Measurements from ENCODE around the gene ARL10. TPM values are rescaled to one million over a fixed set of nuclear protein-coding genes. Genes with fewer than 3 reads are reported as not detected.

ARL10 gene
- total RNA-seq, 1 experiment from 2014 or later = 9.3 TPM

GRCh38 chr5:176410486-176411180 lies 45.3 kb downstream of the ARL10 start:
- DNase-seq (ENCODE audit: low read depth) = no peak

GRCh38 chr5:176412517-176413254 lies 47.4 kb downstream of the ARL10 start:
- DNase-seq (ENCODE audit: low read depth) = no peak

- peak; percentile 72 for DNase-seq (ENCODE audit: low read depth)
Measured at GRCh38 chr5:176413255-176413565, 47.9 kb downstream of the ARL10 start.

- no peak for DNase-seq (ENCODE audit: low read depth)
Measured at GRCh38 chr5:176413709-176414191, 48.5 kb downstream of the ARL10 start.

- DNase-seq (ENCODE audit: low read depth) = no peak
Measured at GRCh38 chr5:176414704-176415103, 49.4 kb downstream of the ARL10 start.

GRCh38 chr5:176415240-176415951 lies 50.1 kb downstream of the ARL10 start:
- no peak for DNase-seq (ENCODE audit: low read depth)

GRCh38 chr5:176415952-176416924 lies 51.0 kb downstream of the ARL10 start, which contains the start of gene CLTB:
Gene CLTB (minus strand): TSS chr5:176416539. CDS start chr5:176416363, 176 bp downstream.
- DNase-seq (ENCODE audit: low read depth) = peak; percentile 73

GRCh38 chr5:176416965-176417364 lies 51.7 kb downstream of the ARL10 start:
- no peak for DNase-seq (ENCODE audit: low read depth)

GRCh38 chr5:176418251-176418650 lies 53.0 kb downstream of the ARL10 start:
- DNase-seq (ENCODE audit: low read depth) = no peak

GRCh38 chr5:176420086-176420485 lies 54.8 kb downstream of the ARL10 start:
- no peak for DNase-seq (ENCODE audit: low read depth)

GRCh38 chr5:176420972-176421544 lies 55.8 kb downstream of the ARL10 start:
- no peak for DNase-seq (ENCODE audit: low read depth)

GRCh38 chr5:176424181-176424580 lies 58.9 kb downstream of the ARL10 start:
- no peak for DNase-seq (ENCODE audit: low read depth)

GRCh38 chr5:176425138-176425537 lies 59.9 kb downstream of the ARL10 start:
- DNase-seq (ENCODE audit: low read depth) = no peak

- no peak for DNase-seq (ENCODE audit: low read depth)
Measured at GRCh38 chr5:176425791-176426190, 60.5 kb downstream of the ARL10 start.

- DNase-seq (ENCODE audit: low read depth) = no peak
Measured at GRCh38 chr5:176426876-176427275, 61.6 kb downstream of the ARL10 start.

GRCh38 chr5:176427971-176428370 lies 62.7 kb downstream of the ARL10 start:
- peak; percentile 31 for DNase-seq (ENCODE audit: low read depth)

GRCh38 chr5:176429972-176430371 lies 64.7 kb downstream of the ARL10 start:
- DNase-seq (ENCODE audit: low read depth) = peak; percentile 34
